C4-2B (cell line): ENCODE data around the gene FAM193A.

Experiments
- ZFX ChIP-seq: fragments of 450-650 bp; IDR thresholded peaks from 2 replicates; pipeline ENCODE4 v1.6.1; 2017
- TF ChIP-seq, protein P1 (sequence below): fragments of 450-650 bp; conservative IDR thresholded peaks from 2 replicates; pipeline ENCODE4 v1.5.1; 2017; ENCODE audit warnings: mild to moderate bottlenecking

GRCh38 chr4:2666722-2667247 is 130.3 kb downstream of the FAM193A start:
- no peak for TF ChIP-seq ZFX
- TF ChIP-seq, protein P1, sequence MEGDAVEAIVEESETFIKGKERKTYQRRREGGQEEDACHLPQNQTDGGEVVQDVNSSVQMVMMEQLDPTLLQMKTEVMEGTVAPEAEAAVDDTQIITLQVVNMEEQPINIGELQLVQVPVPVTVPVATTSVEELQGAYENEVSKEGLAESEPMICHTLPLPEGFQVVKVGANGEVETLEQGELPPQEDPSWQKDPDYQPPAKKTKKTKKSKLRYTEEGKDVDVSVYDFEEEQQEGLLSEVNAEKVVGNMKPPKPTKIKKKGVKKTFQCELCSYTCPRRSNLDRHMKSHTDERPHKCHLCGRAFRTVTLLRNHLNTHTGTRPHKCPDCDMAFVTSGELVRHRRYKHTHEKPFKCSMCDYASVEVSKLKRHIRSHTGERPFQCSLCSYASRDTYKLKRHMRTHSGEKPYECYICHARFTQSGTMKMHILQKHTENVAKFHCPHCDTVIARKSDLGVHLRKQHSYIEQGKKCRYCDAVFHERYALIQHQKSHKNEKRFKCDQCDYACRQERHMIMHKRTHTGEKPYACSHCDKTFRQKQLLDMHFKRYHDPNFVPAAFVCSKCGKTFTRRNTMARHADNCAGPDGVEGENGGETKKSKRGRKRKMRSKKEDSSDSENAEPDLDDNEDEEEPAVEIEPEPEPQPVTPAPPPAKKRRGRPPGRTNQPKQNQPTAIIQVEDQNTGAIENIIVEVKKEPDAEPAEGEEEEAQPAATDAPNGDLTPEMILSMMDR, result no peak
